ENCODE results near the gene HTT-AS.

DNA sequence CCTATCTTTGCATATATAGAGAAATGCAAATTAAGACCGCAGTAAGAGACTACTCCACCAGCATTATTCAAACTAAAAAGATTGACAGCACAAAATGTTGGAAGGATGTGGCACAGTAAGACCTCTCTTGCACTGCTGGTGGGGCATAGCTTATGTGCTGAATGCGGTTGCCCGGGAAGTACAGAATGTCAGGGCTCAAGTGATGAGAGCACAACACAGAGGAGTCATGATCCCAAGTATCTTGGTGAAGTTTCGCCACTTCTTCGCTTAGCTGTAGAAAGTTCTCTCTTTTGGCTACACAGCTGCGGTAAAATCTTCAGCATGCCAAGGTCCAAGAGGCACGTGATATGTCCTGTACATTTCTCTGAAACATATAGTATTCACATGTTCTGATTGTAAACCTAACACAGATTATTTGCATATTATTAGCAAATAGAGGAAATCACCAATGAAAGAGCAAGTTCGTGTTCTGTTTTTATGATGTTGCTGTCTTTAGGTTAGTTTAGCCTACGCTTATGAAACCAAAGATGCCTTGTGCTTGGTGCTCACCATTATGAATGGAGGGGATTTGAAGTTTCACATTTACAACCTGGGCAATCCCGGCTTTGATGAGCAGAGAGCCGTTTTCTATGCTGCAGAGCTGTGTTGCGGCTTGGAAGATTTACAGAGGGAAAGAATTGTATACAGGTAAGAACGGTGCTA lies 55.0 kb downstream of the HTT-AS start:
- TF ChIP-seq, protein P1, sequence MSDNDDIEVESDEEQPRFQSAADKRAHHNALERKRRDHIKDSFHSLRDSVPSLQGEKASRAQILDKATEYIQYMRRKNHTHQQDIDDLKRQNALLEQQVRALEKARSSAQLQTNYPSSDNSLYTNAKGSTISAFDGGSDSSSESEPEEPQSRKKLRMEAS (IDR thresholded peaks at IDR 0.05; ENCODE audit: low read depth): no peak
- TF ChIP-seq EP300 (IDR thresholded peaks at IDR 0.05; ENCODE audit: borderline replicate concordance in 1 of 2, low read depth in 1 of 2, low read length in 1 of 2) (no peak), POLR2AphosphoS5 (IDR thresholded peaks at IDR 0.05; ENCODE audit: low read depth, low read length) (no peak), FOXM1 (IDR thresholded peaks at IDR 0.05; ENCODE audit: low read depth) (no peak), YY1 (IDR thresholded peaks at IDR 0.05; ENCODE audit: low read depth) (no peak), NRF1 (IDR thresholded peaks at IDR 0.05; ENCODE audit: low read depth, low read length) (no peak), RAD21 (IDR thresholded peaks at IDR 0.05; ENCODE audit: low read length) (no peak), GATA2 (CRISPR knock-in tag; IDR thresholded peaks at IDR 0.05) (no peak)
- TF ChIP-seq, protein P2, sequence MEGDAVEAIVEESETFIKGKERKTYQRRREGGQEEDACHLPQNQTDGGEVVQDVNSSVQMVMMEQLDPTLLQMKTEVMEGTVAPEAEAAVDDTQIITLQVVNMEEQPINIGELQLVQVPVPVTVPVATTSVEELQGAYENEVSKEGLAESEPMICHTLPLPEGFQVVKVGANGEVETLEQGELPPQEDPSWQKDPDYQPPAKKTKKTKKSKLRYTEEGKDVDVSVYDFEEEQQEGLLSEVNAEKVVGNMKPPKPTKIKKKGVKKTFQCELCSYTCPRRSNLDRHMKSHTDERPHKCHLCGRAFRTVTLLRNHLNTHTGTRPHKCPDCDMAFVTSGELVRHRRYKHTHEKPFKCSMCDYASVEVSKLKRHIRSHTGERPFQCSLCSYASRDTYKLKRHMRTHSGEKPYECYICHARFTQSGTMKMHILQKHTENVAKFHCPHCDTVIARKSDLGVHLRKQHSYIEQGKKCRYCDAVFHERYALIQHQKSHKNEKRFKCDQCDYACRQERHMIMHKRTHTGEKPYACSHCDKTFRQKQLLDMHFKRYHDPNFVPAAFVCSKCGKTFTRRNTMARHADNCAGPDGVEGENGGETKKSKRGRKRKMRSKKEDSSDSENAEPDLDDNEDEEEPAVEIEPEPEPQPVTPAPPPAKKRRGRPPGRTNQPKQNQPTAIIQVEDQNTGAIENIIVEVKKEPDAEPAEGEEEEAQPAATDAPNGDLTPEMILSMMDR (IDR thresholded peaks at IDR 0.05): no peak
- TF ChIP-seq, protein P3, sequence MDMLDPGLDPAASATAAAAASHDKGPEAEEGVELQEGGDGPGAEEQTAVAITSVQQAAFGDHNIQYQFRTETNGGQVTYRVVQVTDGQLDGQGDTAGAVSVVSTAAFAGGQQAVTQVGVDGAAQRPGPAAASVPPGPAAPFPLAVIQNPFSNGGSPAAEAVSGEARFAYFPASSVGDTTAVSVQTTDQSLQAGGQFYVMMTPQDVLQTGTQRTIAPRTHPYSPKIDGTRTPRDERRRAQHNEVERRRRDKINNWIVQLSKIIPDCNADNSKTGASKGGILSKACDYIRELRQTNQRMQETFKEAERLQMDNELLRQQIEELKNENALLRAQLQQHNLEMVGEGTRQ (IDR thresholded peaks at IDR 0.05; ENCODE audit: borderline replicate concordance, low read depth, low read length): no peak
- TF ChIP-seq, protein P4, sequence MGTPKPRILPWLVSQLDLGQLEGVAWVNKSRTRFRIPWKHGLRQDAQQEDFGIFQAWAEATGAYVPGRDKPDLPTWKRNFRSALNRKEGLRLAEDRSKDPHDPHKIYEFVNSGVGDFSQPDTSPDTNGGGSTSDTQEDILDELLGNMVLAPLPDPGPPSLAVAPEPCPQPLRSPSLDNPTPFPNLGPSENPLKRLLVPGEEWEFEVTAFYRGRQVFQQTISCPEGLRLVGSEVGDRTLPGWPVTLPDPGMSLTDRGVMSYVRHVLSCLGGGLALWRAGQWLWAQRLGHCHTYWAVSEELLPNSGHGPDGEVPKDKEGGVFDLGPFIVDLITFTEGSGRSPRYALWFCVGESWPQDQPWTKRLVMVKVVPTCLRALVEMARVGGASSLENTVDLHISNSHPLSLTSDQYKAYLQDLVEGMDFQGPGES (IDR thresholded peaks at IDR 0.05; ENCODE audit: low read depth, low read length): no peak
